SK-N-SH treated with all-trans-retinoic acid at 6 μM for 48 hours (cell line): Measurements from ENCODE around the gene PABPC1L.

Experiments
- ISL1 ChIP-seq: fragments of 250-450 bp; sonication (Bioruptor Pico); IDR thresholded peaks from 2 replicates; pipeline ENCODE4 v2.1.2; 2022; ENCODE audit warnings: mild to moderate bottlenecking, moderate library complexity
- RARB ChIP-seq: fragments of 250-450 bp; sonication (Bioruptor Pico); IDR thresholded peaks from 2 replicates; pipeline ENCODE4 v1.8.0; 2021; ENCODE audit warnings: mild to moderate bottlenecking, moderate library complexity
- TF ChIP-seq, protein P1 (sequence below): fragments of 250-450 bp; sonication (Bioruptor Pico); IDR thresholded peaks from 2 replicates; pipeline ENCODE4 v1.8.0; 2020; ENCODE audit warnings: mild to moderate bottlenecking, moderate library complexity, borderline replicate concordance
- TF ChIP-seq, protein P2 (sequence below): fragments of 250-450 bp; sonication (Bioruptor Pico); IDR thresholded peaks from 2 replicates; pipeline ENCODE4 v1.8.0; 2021; ENCODE audit warnings: low read depth, mild to moderate bottlenecking, moderate library complexity, borderline replicate concordance

DNA sequence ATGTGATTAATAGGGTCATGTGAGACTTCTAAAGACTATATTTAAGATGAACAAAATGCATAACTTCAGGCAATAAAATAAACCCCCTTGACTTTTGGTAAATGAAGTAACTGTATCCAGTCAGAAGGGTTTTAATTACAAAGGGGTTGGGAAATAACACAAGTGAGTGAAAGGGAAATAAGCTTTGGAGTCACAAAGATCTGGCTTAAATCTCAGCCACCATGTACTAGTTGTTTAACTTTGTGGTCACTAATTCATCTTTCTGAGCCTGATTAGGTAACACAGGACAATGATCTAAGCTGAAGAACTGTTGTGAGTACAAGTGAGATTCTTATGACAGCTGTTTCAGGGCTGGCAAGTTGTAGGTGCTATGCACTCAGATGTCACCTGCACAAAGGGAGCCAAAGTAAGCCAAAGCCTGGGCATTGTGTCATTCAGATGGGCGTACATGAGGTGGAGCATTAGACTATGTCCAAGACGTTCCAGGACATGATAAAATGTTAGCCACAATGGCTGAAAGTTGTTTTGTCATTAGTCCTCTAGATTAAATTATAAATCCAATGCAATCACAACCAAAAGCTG is 36.5 kb downstream of the PABPC1L start:
- TF ChIP-seq, protein P1, sequence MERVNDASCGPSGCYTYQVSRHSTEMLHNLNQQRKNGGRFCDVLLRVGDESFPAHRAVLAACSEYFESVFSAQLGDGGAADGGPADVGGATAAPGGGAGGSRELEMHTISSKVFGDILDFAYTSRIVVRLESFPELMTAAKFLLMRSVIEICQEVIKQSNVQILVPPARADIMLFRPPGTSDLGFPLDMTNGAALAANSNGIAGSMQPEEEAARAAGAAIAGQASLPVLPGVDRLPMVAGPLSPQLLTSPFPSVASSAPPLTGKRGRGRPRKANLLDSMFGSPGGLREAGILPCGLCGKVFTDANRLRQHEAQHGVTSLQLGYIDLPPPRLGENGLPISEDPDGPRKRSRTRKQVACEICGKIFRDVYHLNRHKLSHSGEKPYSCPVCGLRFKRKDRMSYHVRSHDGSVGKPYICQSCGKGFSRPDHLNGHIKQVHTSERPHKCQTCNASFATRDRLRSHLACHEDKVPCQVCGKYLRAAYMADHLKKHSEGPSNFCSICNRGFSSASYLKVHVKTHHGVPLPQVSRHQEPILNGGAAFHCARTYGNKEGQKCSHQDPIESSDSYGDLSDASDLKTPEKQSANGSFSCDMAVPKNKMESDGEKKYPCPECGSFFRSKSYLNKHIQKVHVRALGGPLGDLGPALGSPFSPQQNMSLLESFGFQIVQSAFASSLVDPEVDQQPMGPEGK (CRISPR knock-in tag): no peak
- TF ChIP-seq, protein P2, sequence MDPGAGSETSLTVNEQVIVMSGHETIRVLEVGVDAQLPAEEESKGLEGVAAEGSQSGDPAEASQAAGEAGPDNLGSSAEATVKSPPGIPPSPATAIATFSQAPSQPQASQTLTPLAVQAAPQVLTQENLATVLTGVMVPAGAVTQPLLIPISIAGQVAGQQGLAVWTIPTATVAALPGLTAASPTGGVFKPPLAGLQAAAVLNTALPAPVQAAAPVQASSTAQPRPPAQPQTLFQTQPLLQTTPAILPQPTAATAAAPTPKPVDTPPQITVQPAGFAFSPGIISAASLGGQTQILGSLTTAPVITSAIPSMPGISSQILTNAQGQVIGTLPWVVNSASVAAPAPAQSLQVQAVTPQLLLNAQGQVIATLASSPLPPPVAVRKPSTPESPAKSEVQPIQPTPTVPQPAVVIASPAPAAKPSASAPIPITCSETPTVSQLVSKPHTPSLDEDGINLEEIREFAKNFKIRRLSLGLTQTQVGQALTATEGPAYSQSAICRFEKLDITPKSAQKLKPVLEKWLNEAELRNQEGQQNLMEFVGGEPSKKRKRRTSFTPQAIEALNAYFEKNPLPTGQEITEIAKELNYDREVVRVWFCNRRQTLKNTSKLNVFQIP (CRISPR knock-in tag): no peak
- TF ChIP-seq RARB (CRISPR knock-in tag) (no peak), ISL1 (CRISPR knock-in tag) (no peak)
